ENCODE results near the gene ERCC2. TPM values are rescaled to one million over a fixed set of nuclear protein-coding genes. Genes with fewer than 3 reads are reported as not detected.

Gene ERCC2
- total and polyA plus RNA-seq, 2 experiments from 2014 or later: 33.3 to 81.1 TPM

GRCh38 chr19:45350477-45351058, 19.8 kb downstream of the ERCC2 start:
- TF ChIP-seq ZNF462 (CRISPR knock-in tag; IDR thresholded peaks at IDR 0.05) (no peak), EZH2phosphoT487 (IDR thresholded peaks at IDR 0.05; ENCODE audit: unreplicated experiment) (no peak), ZNF114 (CRISPR knock-in tag; IDR thresholded peaks at IDR 0.05) (no peak), CREB1 (CRISPR knock-in tag; IDR thresholded peaks at IDR 0.05; ENCODE audit: low read depth) (no peak), STAT1 (IDR thresholded peaks at IDR 0.05; ENCODE audit: unreplicated experiment) (no peak), REST (IDR thresholded peaks at IDR 0.05; ENCODE audit: unreplicated experiment) (no peak), ZNF331 (CRISPR knock-in tag; IDR thresholded peaks at IDR 0.05; ENCODE audit: low read depth) (no peak), EZH2 (IDR thresholded peaks at IDR 0.05; ENCODE audit: low read depth, unreplicated experiment) (no peak), ETS1 (IDR thresholded peaks at IDR 0.05) (no peak), POLR2AphosphoS5 (IDR thresholded peaks at IDR 0.05; ENCODE audit: low read depth) (no peak), JUNB (IDR thresholded peaks at IDR 0.05; ENCODE audit: unreplicated experiment) (no peak), CTCF (conservative IDR thresholded peaks at IDR 0.05; ENCODE audit: low read depth in 2 of 2) (no peak), NANOG (IDR thresholded peaks at IDR 0.05; ENCODE audit: borderline replicate concordance) (no peak)
- Mint-ChIP-seq H3K27ac (no peak overlapping the region), H3K27me3 (ENCODE audit: insufficient read depth, low read depth, poor library complexity) (peaks cover 10% of the 10 kb centered on the region), H3K36me3 (ENCODE audit: low read depth) (peaks cover 47% of the 10 kb centered on the region), H3K4me1 (no peaks in the 10 kb centered on the region; the same call in 1 of the 3 replicates), H3K4me3 (no peak overlapping the region), H3K9me3 (no peaks in the 10 kb centered on the region)
- Histone ChIP-seq H2AFZ (no peak overlapping the region), H3K27ac (ENCODE audit: low read depth) (no peak overlapping the region), H3K4me1 (ENCODE audit: insufficient read depth) (no peaks in the 10 kb centered on the region), H3K36me3 (ENCODE audit: insufficient read depth) (peaks cover 13% of the 10 kb centered on the region; the same call in 1 of the 2 replicates), H4K20me1 (replicated peaks; ENCODE audit: insufficient read depth) (peaks cover 3% of the 10 kb centered on the region), H3K27me3 (ENCODE audit: insufficient read depth) (no peaks in the 10 kb centered on the region), H3K4me2 (no peak overlapping the region), H3K9me2 (ENCODE audit: insufficient read depth) (no peaks in the 10 kb centered on the region), H3F3A (replicated peaks; ENCODE audit: low read depth) (no peaks in the 10 kb centered on the region), H3K79me2 (replicated peaks; ENCODE audit: insufficient read depth) (no peaks in the 10 kb centered on the region), H3K4me3 (no peak overlapping the region)
- ATAC-seq (no peak), DNase-seq (ENCODE audit: low spot score) (no peak)

Data from GM23338 (cell line).